Osteocyte (in vitro differentiated cells): ENCODE data around the gene NPTN. TPM values are rescaled to one million over a fixed set of nuclear protein-coding genes. Genes with fewer than 3 reads are reported as not detected.

ENCODE experiments used
- DNase-seq: peaks from one replicate; pipeline ENCODE4 v3.0.0; 2021; ENCODE audit warnings: mixed read lengths; ENCODE audit not compliant: unreplicated experiment; ENCODE audit errors: extremely low spot score
- H3K27ac Mint-ChIP-seq: one replicate; pipeline ENCODE4 v1.8.0; 2021; ENCODE audit warnings: mild to moderate bottlenecking, mixed read lengths; ENCODE audit not compliant: unreplicated experiment
- H3K27me3 Mint-ChIP-seq: one replicate; pipeline ENCODE4 v1.8.0; 2021; ENCODE audit warnings: mixed read lengths; ENCODE audit not compliant: unreplicated experiment
- H3K36me3 Mint-ChIP-seq: one replicate; pipeline ENCODE4 v1.8.0; 2021; ENCODE audit warnings: mixed read lengths; ENCODE audit not compliant: unreplicated experiment
- H3K4me1 Mint-ChIP-seq: one replicate; pipeline ENCODE4 v1.8.0; 2021; ENCODE audit warnings: mixed read lengths; ENCODE audit not compliant: unreplicated experiment
- H3K4me3 Mint-ChIP-seq: one replicate; pipeline ENCODE4 v1.8.0; 2021; ENCODE audit warnings: mild to moderate bottlenecking, moderate library complexity, mixed read lengths; ENCODE audit not compliant: unreplicated experiment
- H3K9me3 Mint-ChIP-seq: one replicate; pipeline ENCODE4 v1.8.0; 2021; ENCODE audit warnings: mixed read lengths; ENCODE audit not compliant: unreplicated experiment
- CTCF ChIP-seq: fragments of 200-600 bp; sonication (generic); IDR thresholded peaks from 2 replicates; pipeline ENCODE4 v1.5.0; 2021; ENCODE audit warnings: antibody characterized with exemption, mild to moderate bottlenecking, moderate library complexity
- total RNA-seq: library from RNA; stranded (reverse); gene quantifications from 2 replicates; pipeline ENCODE4 v1.2.1, GENCODE V29; 2021

The NPTN gene
- total RNA-seq, 1 donor from 2014 or later: 192 TPM

- Mint-ChIP-seq H3K27ac (no peak overlapping the region), H3K27me3 (no peaks in the 10 kb centered on the region), H3K4me3 (no peak overlapping the region), H3K36me3 (peaks cover 38% of the 10 kb centered on the region), H3K4me1 (peaks cover 19% of the 10 kb centered on the region), H3K9me3 (no peaks in the 10 kb centered on the region)
- DNase-seq: no peak
- TF ChIP-seq CTCF: no peak
Measured at GRCh38 chr15:73569361-73569760, 63.8 kb downstream of the NPTN start.

- Mint-ChIP-seq H3K36me3 (peaks cover 33% of the 10 kb centered on the region), H3K4me1 (peaks cover 25% of the 10 kb centered on the region), H3K9me3 (no peaks in the 10 kb centered on the region), H3K27ac (no peak overlapping the region), H3K27me3 (no peaks in the 10 kb centered on the region), H3K4me3 (no peak overlapping the region)
- no peak for DNase-seq
- TF ChIP-seq CTCF: no peak
Measured at GRCh38 chr15:73568564-73569280, 64.5 kb downstream of the NPTN start.

- Mint-ChIP-seq H3K9me3 (no peaks in the 10 kb centered on the region), H3K36me3 (peaks cover 29% of the 10 kb centered on the region), H3K4me3 (no peak overlapping the region), H3K27ac (no peak overlapping the region), H3K4me1 (peaks cover 26% of the 10 kb centered on the region), H3K27me3 (no peaks in the 10 kb centered on the region)
- no peak for DNase-seq
- no peak for TF ChIP-seq CTCF
Measured at GRCh38 chr15:73567020-73567419, 66.2 kb downstream of the NPTN start.

- peaks cover 17% of the 10 kb centered on the region for H3K36me3 Mint-ChIP-seq
- no peak for DNase-seq
- H3K27me3 Mint-ChIP-seq: no peaks in the 10 kb centered on the region
- H3K4me3 Mint-ChIP-seq: no peak overlapping the region
- no peaks in the 10 kb centered on the region for H3K9me3 Mint-ChIP-seq
- TF ChIP-seq CTCF: peak; percentile 34
- peak overlapping the region; percentile 42 for H3K27ac Mint-ChIP-seq
- peaks cover 24% of the 10 kb centered on the region for H3K4me1 Mint-ChIP-seq
Measured at GRCh38 chr15:73564255-73564654, 68.9 kb downstream of the NPTN start.

- no peak for DNase-seq
- peaks cover 20% of the 10 kb centered on the region for H3K4me1 Mint-ChIP-seq
- H3K4me3 Mint-ChIP-seq: no peak overlapping the region
- no peaks in the 10 kb centered on the region for H3K9me3 Mint-ChIP-seq
- no peaks in the 10 kb centered on the region for H3K27me3 Mint-ChIP-seq
- peak overlapping the region; percentile 58 for H3K27ac Mint-ChIP-seq
- H3K36me3 Mint-ChIP-seq: peaks cover 35% of the 10 kb centered on the region
- peak; percentile 74 for TF ChIP-seq CTCF
Measured at GRCh38 chr15:73560501-73561117, 72.6 kb downstream of the NPTN start.
